Sigmoid colon (tissue), 3 donors: ENCODE data around the gene CCDC157.

Experiments
- POLR2A ChIP-seq, 2 donors: fragments of 450-650 bp; IDR thresholded peaks; one replicate each; pipeline ENCODE4 v1.6.1; 2016; ENCODE audit warnings: antibody characterized with exemption in 2 of 2, mild to moderate bottlenecking in 2 of 2, moderate library complexity in 2 of 2
- TF ChIP-seq, protein P1 (sequence below), 4 experiments: fragments of 450-650 bp in 3 of 4; fragments of 200-600 bp in 1 of 4; IDR thresholded peaks; one replicate each; pipeline ENCODE4 v1.5.1; 2016 to 2019; ENCODE audit warnings: antibody characterized with exemption in 4 of 4, mild to moderate bottlenecking in 3 of 4, moderate library complexity in 2 of 4

DNA sequence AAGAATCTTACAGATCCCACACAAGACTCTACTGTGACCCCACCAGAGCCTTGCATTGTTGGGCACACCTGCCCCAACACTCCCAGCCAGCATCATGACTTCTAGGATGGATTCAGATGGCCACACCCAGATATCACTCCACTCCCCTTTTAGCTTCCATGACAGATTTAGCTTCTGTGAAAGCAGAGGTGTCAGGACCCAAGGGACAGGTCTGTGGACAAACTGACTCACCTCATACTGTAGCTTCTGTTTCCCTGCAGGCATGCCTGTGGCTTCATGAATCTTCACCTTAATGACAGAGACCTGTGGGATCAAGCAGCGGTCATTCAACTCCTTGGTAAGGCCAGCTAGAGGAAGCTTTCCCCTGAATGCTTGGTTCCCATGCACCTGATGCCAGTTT is 21.6 kb upstream of the CCDC157 start:
- TF ChIP-seq, protein P1, sequence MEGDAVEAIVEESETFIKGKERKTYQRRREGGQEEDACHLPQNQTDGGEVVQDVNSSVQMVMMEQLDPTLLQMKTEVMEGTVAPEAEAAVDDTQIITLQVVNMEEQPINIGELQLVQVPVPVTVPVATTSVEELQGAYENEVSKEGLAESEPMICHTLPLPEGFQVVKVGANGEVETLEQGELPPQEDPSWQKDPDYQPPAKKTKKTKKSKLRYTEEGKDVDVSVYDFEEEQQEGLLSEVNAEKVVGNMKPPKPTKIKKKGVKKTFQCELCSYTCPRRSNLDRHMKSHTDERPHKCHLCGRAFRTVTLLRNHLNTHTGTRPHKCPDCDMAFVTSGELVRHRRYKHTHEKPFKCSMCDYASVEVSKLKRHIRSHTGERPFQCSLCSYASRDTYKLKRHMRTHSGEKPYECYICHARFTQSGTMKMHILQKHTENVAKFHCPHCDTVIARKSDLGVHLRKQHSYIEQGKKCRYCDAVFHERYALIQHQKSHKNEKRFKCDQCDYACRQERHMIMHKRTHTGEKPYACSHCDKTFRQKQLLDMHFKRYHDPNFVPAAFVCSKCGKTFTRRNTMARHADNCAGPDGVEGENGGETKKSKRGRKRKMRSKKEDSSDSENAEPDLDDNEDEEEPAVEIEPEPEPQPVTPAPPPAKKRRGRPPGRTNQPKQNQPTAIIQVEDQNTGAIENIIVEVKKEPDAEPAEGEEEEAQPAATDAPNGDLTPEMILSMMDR (IDR thresholded peaks at IDR 0.05), result no peak
- TF ChIP-seq POLR2A (IDR thresholded peaks at IDR 0.05), result no peak
